Cortex of kidney (tissue), 1 donor: ENCODE data around the gene FCRLB.
"Not testable (repeated sequence)": the region's sequence is repeated elsewhere in the genome, so short reads cannot be mapped to it uniquely, and the experiment has no call there.

ENCODE experiments used
- DNase-seq: peaks from one replicate; lab custom pipeline; 2025; lab: John Stamatoyannopoulos, UW

Gene FCRLB

GRCh38 chr1:161740921-161741320 lies 19.6 kb downstream of the FCRLB start:
- no peak for DNase-seq

DNA sequence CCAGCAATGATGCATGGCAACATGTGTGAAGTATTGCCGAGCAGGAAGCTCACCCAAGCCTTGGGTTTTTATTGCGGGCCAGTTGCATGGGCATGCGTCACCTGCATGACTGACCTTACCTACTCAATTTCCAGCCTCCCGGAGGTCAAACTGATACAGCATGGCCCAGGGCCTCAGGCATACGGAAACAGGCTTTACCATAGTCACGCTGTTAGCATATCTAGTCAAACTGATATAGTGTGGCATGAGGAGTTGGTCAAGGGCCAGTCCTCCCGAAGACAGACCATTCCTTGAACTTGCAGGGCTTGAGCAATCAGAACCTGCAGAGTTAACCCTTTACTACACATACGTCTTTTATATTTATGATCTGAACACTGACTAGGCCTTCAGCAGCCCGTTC lies 21.9 kb downstream of the FCRLB start:
- DNase-seq, result no peak

GRCh38 chr1:161747801-161748200 lies 26.5 kb downstream of the FCRLB start:
- DNase-seq, result no peak

- DNase-seq, result peak; percentile 70
Observed at GRCh38 chr1:161749509-161750407, 28.4 kb downstream of the FCRLB start, which contains the start of gene DUSP12. Gene DUSP12 (plus strand): TSS chr1:161749786. CDS start chr1:161749802, 16 bp downstream.

DNA sequence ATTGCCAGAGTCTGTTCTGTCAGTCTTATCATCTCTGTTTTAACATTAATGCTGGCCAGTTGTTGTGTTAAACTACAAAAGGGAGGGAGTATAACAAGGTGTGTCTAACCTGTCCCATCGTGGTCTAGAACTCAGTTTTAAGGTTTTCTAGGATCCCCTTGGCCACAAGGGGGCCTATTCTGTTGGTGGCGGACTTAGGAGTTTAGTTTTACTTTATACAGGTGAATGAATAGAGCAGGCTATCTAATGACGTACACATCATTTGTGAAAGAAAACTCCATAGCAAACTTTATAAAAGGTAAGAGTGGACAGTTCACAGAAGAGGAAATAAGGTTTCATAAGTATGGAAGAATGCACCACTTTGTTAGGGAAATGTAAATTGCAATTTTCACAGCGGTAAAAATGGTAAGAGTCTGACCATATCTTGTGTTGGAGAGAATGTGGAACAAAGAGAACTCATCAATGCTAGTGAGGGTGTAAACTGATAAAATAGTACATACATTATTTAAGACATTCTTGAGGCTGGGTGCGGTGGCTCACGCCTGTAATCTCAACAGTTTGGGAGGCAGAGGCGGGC lies 42.3 kb downstream of the FCRLB start:
- DNase-seq, result no peak

DNA sequence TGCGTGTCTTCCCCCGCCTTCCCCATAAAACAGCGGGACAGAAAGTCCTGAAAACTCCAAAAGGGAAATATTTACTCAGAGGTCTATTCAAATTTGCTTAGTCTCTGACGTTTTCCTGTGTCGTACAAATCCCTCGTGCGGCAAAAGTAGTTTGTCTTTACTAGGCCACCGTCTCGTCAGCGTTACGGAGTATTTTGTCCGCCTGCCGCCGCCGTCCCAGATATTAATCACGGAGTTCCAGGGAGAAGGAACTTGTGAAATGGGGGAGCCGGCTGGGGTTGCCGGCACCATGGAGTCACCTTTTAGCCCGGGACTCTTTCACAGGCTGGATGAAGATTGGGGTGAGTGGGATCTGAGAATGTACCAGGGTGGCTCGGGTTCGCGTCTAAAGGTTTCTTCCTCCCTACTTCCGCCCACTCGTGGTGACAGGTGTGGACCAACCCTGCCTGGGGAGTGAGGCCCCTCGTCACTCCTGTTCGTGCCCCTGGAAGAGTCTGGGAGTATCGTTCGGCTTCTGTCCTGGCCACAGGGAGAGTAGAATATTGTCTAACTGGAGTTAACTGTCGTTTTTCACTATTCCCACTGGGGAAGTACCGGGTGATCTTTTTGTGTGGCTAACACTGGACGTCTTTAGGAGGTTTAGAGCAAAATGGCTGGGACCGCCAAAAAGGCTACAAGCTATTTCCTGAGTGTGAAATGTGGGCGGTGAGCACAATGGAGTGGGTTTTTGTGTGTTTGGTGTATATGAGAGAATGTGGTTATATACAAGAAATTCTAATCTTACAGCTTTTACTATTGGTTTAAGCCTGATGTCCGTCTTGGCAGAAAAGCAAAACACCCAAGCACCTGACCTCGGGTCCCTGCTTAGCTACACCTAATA lies 45.0 kb downstream of the FCRLB start, which contains the start of gene ATF6:
Gene ATF6, plus strand, starts transcription at position 219 of the 880 bp plus-strand sequence. Its CDS starts 41 bp downstream, at position 260.
- DNase-seq, result no peak

DNA sequence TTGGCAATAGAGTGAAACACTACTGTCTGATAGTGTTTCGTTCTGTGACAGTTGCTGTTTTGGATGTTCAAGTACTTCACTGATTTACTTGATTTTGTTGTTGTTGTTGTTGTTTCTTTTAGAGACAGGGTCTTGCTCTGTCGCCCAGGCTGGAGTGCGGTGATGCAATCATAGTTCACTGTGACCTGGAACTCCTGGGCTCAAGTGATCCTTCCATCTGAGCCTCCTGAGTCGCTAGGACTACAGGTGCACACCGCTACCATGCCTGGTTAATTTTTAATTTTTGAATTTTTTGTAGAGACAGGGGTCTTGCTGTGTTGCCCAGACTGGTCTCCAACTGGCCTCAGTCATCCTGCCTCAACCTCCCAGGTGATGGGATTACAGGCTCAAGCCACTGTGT lies 47.1 kb downstream of the FCRLB start:
- no peak for DNase-seq

DNA sequence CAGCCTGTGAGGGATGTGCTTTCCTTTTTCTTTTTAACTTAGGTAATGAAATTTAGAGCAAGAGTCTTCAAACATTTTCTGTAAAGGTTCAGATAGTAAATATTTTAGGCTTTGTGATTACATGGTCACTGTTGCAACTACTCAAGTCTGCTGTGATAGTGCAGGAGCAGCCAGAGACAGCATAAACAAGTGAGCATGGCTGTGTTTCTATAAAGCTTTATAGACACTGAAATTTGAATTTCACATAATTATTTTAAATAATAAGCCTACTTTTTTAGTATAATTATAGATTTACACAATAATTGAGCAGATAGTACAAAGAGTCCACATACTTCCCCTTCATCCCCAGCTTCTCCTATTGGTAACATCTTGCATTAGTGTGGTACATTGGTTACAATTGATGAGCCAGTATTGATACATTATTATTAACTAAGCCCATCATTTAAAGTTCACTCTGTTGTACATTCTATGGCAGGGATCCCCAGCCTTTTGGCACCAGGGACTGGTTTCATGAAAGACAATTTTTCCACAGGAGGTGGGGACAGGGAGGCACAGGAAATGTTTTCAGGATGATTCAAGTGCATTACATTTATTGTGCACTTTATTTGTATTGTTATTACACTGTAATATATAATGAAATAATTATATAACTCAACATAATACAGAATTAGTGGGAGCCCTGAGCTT lies 47.8 kb downstream of the FCRLB start:
- DNase-seq, result no peak

DNA sequence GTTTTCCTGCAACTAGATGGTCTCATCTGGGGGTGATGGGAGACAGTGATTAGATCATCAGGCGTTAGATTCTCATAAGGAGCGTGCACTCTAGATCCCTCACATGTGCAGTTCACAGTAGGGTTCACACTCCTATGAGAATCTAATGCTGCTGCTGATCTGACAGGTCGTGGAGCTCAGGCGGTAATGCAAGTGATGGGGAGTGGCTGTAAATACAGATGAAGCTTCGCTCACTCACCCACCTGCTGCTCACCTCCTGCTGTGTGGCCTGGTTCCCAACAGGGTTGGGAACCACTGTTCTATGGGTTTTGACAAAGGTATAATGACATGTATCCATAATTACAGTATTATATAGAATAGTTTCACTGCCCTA lies 48.3 kb downstream of the FCRLB start:
- not testable (repeated sequence) for DNase-seq

DNA sequence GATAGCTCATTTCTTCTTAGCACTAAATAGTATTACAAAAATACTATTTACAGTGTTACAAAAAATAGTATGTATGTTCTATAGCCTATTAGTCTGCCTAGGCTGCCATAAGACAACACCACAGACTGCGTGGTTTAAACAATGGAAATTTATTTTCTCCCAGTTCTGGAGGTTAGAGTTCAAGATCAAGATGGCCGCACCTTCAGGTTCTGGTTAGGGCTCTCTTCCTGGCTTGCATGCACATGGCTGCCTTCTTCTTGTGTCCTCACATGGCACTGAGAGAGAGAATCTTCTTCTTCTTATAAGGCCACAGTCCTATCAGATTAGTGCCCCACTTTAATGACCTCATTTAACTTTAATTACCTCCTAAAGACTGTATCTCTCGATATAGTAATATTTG lies 48.9 kb downstream of the FCRLB start:
- DNase-seq, result no peak

DNA sequence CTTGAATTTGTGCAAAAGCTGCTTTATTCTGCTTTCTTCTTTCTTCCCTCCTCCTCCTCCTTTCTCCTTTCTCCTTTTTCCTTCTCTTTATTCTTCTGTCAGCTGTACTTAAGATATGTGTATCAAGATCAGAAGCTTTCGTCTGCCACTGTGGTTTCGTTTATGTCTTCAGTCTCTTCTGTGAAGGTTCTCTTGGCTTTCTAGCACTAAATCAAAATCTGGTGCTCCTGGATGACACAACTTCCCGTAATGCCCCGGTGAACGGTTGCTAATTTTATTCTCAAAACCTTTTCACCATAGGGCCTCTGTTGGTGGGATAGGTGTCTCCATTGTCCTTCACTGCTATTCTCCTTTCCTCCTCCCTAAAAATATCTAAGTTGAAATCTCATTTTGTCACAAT lies 49.8 kb downstream of the FCRLB start:
- no peak for DNase-seq

DNA sequence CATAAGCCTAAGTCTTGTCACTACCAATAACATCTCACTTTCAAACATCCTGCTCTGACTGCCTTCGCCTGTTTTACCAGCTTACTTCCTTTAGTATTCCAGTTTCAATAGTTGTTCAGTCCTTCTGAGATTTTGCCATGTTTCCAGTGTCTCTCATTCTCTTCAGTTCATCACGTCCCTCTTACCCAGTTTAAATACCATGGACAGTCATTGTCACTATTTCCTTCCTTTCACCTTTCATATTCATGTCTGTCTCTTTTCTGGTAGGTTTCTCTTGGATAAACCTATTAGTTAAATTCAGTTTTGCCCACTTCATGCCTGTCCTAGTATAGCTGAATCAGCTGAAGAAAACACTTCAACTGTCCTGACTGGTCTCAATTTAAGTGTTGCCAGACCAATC lies 50.6 kb downstream of the FCRLB start:
- DNase-seq, result no peak

DNA sequence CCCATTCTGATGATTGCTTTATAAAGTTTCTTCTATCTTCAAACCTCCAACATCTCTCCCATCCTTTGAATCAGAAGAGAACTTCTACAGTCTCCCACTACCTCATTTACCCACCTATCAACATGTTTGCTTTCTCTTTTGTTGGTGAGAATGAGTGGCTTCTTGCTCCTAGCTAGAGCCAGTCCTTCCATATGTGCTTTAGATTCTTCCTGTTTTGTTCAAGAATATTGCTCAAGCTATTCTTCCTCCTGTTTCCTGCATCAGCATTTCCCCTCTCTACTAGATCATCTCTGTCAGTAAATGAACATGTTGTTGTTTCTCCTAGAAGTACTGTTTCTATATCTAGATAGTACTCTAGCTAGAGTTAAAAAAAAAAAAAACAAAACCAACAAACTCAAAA lies 51.1 kb downstream of the FCRLB start:
- no peak for DNase-seq

DNA sequence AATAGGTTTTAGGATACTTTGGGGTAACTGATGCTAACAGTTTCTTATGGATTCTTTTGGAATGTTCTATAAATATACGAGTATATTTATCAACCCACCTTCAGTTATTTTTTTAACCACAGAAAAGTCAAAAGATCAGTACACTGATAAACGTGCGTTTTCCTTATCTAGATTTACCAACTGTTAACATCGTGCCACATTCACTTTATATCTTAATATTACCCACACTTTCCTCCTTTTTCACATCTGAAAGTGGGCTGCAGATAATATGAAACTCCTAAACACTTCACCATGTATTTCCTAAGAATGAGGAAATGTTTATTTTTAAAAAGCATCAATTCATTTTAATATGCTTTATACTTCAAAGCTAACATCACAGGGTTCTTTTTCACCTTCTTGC lies 52.4 kb downstream of the FCRLB start:
- no peak for DNase-seq

DNA sequence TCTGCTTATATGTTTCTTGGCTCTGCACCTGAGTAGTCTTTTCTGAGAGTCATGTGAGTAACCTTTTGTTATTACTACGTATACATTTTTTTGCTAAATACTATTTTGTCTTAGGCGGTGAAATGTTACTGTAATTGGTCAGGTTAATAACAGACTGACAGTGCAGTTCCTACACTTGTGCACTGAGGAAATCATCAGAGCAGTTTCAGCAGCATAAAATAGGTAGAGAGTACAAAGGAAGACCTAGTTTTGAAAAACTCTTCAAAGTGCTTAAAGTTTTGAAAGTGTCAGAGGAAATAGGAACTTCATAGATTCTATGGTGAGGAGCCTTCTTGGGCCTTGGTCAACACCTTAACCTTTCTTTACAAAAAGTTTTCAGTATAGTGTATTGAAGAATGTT lies 55.9 kb downstream of the FCRLB start:
- DNase-seq, result no peak
